Gastrocnemius medialis (tissue), 4 donors: ENCODE results near the gene MEGF9.

Source experiments
- POLR2A ChIP-seq, 2 donors: fragments of 450-650 bp; IDR thresholded peaks; one replicate each; pipeline ENCODE4 v1.6.1; 2017; ENCODE audit warnings: antibody characterized with exemption in 2 of 2, mild to moderate bottlenecking in 2 of 2, moderate library complexity in 2 of 2
- TF ChIP-seq, protein P1 (sequence below), 5 experiments: fragments of 450-650 bp in 3 of 5; fragments of 200-600 bp in 2 of 5; sonication (generic) in 2 of 5; IDR thresholded peaks in 4 of 5; conservative IDR thresholded peaks in 1 of 5; 1 replicate in 4 of 5; 2 replicates in 1 of 5; pipeline ENCODE4 v1.5.1; 2016 to 2019; ENCODE audit warnings: antibody characterized with exemption in 5 of 5, mild to moderate bottlenecking in 3 of 5, moderate library complexity in 3 of 5

DNA sequence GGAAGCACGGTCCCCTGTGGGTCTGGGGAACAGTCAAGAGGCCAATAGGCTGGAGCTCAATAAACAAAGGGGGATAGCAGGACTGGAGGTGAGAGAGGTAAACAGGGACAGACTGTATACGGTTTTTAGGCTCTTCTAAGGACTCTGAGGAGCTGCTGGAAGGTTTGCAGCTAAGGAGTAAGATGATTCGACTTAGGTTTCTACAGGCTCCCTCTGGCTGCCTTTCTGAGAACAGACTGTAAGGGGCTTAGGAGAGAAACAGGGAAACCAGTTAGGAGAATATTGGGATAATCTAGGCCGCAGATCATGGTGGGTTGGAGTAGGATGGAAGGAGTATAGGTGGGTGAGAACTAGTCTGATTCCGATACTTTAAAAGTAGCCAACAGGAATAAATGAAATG, 144.7 kb downstream of the MEGF9 start:
- TF ChIP-seq POLR2A (IDR thresholded peaks at IDR 0.05), result no peak
- TF ChIP-seq, protein P1, sequence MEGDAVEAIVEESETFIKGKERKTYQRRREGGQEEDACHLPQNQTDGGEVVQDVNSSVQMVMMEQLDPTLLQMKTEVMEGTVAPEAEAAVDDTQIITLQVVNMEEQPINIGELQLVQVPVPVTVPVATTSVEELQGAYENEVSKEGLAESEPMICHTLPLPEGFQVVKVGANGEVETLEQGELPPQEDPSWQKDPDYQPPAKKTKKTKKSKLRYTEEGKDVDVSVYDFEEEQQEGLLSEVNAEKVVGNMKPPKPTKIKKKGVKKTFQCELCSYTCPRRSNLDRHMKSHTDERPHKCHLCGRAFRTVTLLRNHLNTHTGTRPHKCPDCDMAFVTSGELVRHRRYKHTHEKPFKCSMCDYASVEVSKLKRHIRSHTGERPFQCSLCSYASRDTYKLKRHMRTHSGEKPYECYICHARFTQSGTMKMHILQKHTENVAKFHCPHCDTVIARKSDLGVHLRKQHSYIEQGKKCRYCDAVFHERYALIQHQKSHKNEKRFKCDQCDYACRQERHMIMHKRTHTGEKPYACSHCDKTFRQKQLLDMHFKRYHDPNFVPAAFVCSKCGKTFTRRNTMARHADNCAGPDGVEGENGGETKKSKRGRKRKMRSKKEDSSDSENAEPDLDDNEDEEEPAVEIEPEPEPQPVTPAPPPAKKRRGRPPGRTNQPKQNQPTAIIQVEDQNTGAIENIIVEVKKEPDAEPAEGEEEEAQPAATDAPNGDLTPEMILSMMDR (IDR thresholded peaks at IDR 0.05 in 4 of 5, conservative IDR thresholded peaks at IDR 0.05 in 1 of 5), result no peak
